ENCODE data around the gene CHAF1B.

The CHAF1B gene

GRCh38 chr21:36412916-36413315 lies 27.7 kb downstream of the CHAF1B start:
- ChIA-PET POLR2A (interaction anchor here (1.1 kb wide), 1 partner anchor 17 kb away, joined by 4 read pairs; no protein-coding TSS in a partner anchor), CTCF (interaction anchor here (0.6 kb wide), 1 partner anchor 303 kb away, joined by 4 read pairs; no protein-coding TSS in a partner anchor)
- Histone ChIP-seq H3K27ac (ENCODE audit: extremely low read depth, low read depth, low read length) (no peak overlapping the region), H3K9me3 (ENCODE audit: control insufficient read depth, insufficient read depth, low read depth, low read length) (no peaks in the 10 kb centered on the region), H3K36me3 (ENCODE audit: control insufficient read depth in 2 of 2, insufficient read depth in 1 of 2, low read length in 2 of 2) (peaks cover 74 to 92% of the 10 kb centered on the region in 2 experiments), H3K4me3 (ENCODE audit: low read depth, low read length) (no peak overlapping the region), H3K4me1 (ENCODE audit: control insufficient read depth, insufficient read depth, low read length) (no peaks in the 10 kb centered on the region)
- TF ChIP-seq SETDB1 (IDR thresholded peaks at IDR 0.05; ENCODE audit: insufficient read length, low read length) (no peak), MYNN (tag by site-specific recombination; IDR thresholded peaks at IDR 0.05; ENCODE audit: borderline replicate concordance) (no peak), ZNF692 (tag by site-specific recombination; IDR thresholded peaks at IDR 0.05) (no peak), ZNF830 (tag by site-specific recombination; IDR thresholded peaks at IDR 0.05; ENCODE audit: low read depth) (no peak), ZFP69B (tag by site-specific recombination; IDR thresholded peaks at IDR 0.05) (no peak), ZNF645 (tag by site-specific recombination; IDR thresholded peaks at IDR 0.05) (no peak), ZNF223 (tag by site-specific recombination; IDR thresholded peaks at IDR 0.05) (no peak), ZNF670 (tag by site-specific recombination; IDR thresholded peaks at IDR 0.05; ENCODE audit: low read depth) (no peak), HOXD13 (CRISPR knock-in tag; IDR thresholded peaks at IDR 0.05; ENCODE audit: borderline replicate concordance) (no peak), ZFP37 (tag by site-specific recombination; IDR thresholded peaks at IDR 0.05) (no peak), ZNF292 (tag by site-specific recombination; IDR thresholded peaks at IDR 0.05; ENCODE audit: borderline replicate concordance, low read depth) (no peak), ZNF23 (tag by site-specific recombination; IDR thresholded peaks at IDR 0.05; ENCODE audit: borderline replicate concordance) (no peak), SP3 (tag by site-specific recombination; IDR thresholded peaks at IDR 0.05) (no peak), ZNF341 (tag by site-specific recombination; IDR thresholded peaks at IDR 0.05; ENCODE audit: low read depth) (no peak), CTCF (tag by site-specific recombination; IDR thresholded peaks at IDR 0.05) (no peak), ZNF16 (tag by site-specific recombination; IDR thresholded peaks at IDR 0.05; ENCODE audit: low read depth) (no peak), ZNF623 (tag by site-specific recombination; IDR thresholded peaks at IDR 0.05) (no peak)
- TF ChIP-seq, protein P1, sequence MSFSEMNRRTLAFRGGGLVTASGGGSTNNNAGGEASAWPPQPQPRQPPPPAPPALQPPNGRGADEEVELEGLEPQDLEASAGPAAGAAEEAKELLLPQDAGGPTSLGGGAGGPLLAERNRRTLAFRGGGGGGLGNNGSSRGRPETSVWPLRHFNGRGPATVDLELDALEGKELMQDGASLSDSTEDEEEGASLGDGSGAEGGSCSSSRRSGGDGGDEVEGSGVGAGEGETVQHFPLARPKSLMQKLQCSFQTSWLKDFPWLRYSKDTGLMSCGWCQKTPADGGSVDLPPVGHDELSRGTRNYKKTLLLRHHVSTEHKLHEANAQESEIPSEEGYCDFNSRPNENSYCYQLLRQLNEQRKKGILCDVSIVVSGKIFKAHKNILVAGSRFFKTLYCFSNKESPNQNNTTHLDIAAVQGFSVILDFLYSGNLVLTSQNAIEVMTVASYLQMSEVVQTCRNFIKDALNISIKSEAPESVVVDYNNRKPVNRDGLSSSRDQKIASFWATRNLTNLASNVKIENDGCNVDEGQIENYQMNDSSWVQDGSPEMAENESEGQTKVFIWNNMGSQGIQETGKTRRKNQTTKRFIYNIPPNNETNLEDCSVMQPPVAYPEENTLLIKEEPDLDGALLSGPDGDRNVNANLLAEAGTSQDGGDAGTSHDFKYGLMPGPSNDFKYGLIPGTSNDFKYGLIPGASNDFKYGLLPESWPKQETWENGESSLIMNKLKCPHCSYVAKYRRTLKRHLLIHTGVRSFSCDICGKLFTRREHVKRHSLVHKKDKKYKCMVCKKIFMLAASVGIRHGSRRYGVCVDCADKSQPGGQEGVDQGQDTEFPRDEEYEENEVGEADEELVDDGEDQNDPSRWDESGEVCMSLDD (tag by site-specific recombination; IDR thresholded peaks at IDR 0.05) = no peak
- TF ChIP-seq, protein P2, sequence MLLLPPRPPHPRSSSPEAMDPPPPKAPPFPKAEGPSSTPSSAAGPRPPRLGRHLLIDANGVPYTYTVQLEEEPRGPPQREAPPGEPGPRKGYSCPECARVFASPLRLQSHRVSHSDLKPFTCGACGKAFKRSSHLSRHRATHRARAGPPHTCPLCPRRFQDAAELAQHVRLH (tag by site-specific recombination; IDR thresholded peaks at IDR 0.05) = no peak
